ENCODE measurements around the gene CLDN6. TPM values are rescaled to one million over a fixed set of nuclear protein-coding genes. Genes with fewer than 3 reads are reported as not detected.

CLDN6 gene
- total RNA-seq, 1 experiment from 2014 or later = 0.21 TPM

GRCh38 chr16:3038896-3039295 lies 20.9 kb upstream of the CLDN6 start:
- DNase-seq (ENCODE audit: low spot score) = no peak
- Histone ChIP-seq H3K4me3 (ENCODE audit: low read depth, low read length, poor library complexity, severe bottlenecking) (no peak overlapping the region), H3K9me3 (ENCODE audit: low read depth, low read length, poor library complexity, severe bottlenecking) (no peaks in the 10 kb centered on the region), H3K27me3 (replicated peaks; ENCODE audit: insufficient read depth, low read depth, low read length, poor library complexity) (peaks cover 50% of the 10 kb centered on the region), H3K36me3 (ENCODE audit: insufficient read depth, low read length, poor library complexity, severe bottlenecking) (no peaks in the 10 kb centered on the region), H3K4me1 (ENCODE audit: insufficient read depth, low read length, poor library complexity, severe bottlenecking) (no peaks in the 10 kb centered on the region), H3K27ac (ENCODE audit: low read depth, low read length, poor library complexity, severe bottlenecking) (no peak overlapping the region)
- ChIA-PET POLR2A (ENCODE audit: low non-redundant PET) (no interaction called here), CTCF (no interaction called here)
- intact Hi-C loops (cut with micrococcal nuclease; ENCODE audit: unreplicated experiment) = no loop called here
- BruUV-seq (replicated peaks) = no TSS peak
- TF ChIP-seq CTCF (conservative IDR thresholded peaks at IDR 0.05; ENCODE audit: low read depth, low read length) (no peak), EZH2 (IDR thresholded peaks at IDR 0.05; ENCODE audit: borderline replicate concordance, low read depth, low read length, poor library complexity, severe bottlenecking) (no peak)

DNA sequence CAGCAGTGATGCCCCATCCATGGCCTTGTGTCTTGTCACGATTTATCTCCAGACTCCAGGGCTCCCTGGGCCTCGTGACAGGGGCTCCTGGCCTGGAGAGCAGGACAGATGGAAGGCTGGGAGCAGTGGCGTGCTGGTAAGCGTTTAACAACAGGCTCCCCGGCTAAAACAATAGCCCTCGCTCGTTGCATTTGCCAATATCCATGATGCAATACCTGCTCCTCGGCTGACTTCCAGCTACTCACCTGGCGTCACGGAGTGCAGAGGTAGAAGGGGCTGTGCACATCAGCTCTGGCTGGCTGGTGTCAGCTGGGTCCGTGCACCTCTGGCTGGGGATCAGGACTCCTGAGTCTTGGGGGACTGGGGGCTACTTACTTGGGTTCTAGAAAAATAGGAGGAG lies 20.3 kb upstream of the CLDN6 start:
- Histone ChIP-seq H3K4me1 (ENCODE audit: insufficient read depth, low read length, poor library complexity, severe bottlenecking) (no peaks in the 10 kb centered on the region), H3K36me3 (ENCODE audit: insufficient read depth, low read length, poor library complexity, severe bottlenecking) (no peaks in the 10 kb centered on the region), H3K9me3 (ENCODE audit: low read depth, low read length, poor library complexity, severe bottlenecking) (no peaks in the 10 kb centered on the region), H3K27me3 (replicated peaks; ENCODE audit: insufficient read depth, low read depth, low read length, poor library complexity) (peaks cover 56% of the 10 kb centered on the region), H3K27ac (ENCODE audit: low read depth, low read length, poor library complexity, severe bottlenecking) (no peak overlapping the region), H3K4me3 (ENCODE audit: low read depth, low read length, poor library complexity, severe bottlenecking) (no peak overlapping the region)
- ChIA-PET CTCF (no interaction called here), POLR2A (ENCODE audit: low non-redundant PET) (no interaction called here)
- DNase-seq (ENCODE audit: low spot score) = no peak
- BruUV-seq (replicated peaks) = no TSS peak
- no peak for TF ChIP-seq CTCF (conservative IDR thresholded peaks at IDR 0.05; ENCODE audit: low read depth, low read length)
- peak; percentile 8 for TF ChIP-seq EZH2 (IDR thresholded peaks at IDR 0.05; ENCODE audit: borderline replicate concordance, low read depth, low read length, poor library complexity, severe bottlenecking)
- intact Hi-C loops (cut with micrococcal nuclease; ENCODE audit: unreplicated experiment) = no loop called here

GRCh38 chr16:3036726-3037315 lies 18.8 kb upstream of the CLDN6 start, which contains the start of gene BICDL2:
BICDL2 (minus strand) TSS chr16:3036944; CDS start chr16:3035496, 1,448 bp downstream.
- CTCF ChIA-PET = interaction anchor here (0.6 kb wide), 1 partner anchor 19 kb away, joined by 9 read pairs; no protein-coding TSS in a partner anchor
- POLR2A ChIA-PET (ENCODE audit: low non-redundant PET) = no interaction called here
- no peak for DNase-seq (ENCODE audit: low spot score)
- Histone ChIP-seq H3K27me3 (replicated peaks; ENCODE audit: insufficient read depth, low read depth, low read length, poor library complexity) (peaks cover 68% of the 10 kb centered on the region), H3K9me3 (ENCODE audit: low read depth, low read length, poor library complexity, severe bottlenecking) (no peaks in the 10 kb centered on the region), H3K36me3 (ENCODE audit: insufficient read depth, low read length, poor library complexity, severe bottlenecking) (no peaks in the 10 kb centered on the region), H3K4me1 (ENCODE audit: insufficient read depth, low read length, poor library complexity, severe bottlenecking) (no peaks in the 10 kb centered on the region), H3K27ac (ENCODE audit: low read depth, low read length, poor library complexity, severe bottlenecking) (no peak within 1 kb of the TSS), H3K4me3 (ENCODE audit: low read depth, low read length, poor library complexity, severe bottlenecking) (no peak within 1 kb of the TSS)
- TF ChIP-seq CTCF (conservative IDR thresholded peaks at IDR 0.05; ENCODE audit: low read depth, low read length) = no peak
- TF ChIP-seq EZH2 (IDR thresholded peaks at IDR 0.05; ENCODE audit: borderline replicate concordance, low read depth, low read length, poor library complexity, severe bottlenecking) = peak; percentile 91
- no TSS peak for BruUV-seq (replicated peaks)
- intact Hi-C loops (cut with micrococcal nuclease; ENCODE audit: unreplicated experiment) = no loop called here
